DOHH2 (cell line): ENCODE measurements around the gene IGDCC3.
A peak's percentile ranks its signal among the peaks of the same experiment; 100 is the strongest.

Experiments used
- H3F3A ChIP-seq: fragments of 200-600 bp; sonication (generic), shearing (Covaris generic); 2 replicates; pipeline ENCODE4 v1.6.0; 2016; ENCODE audit warnings: antibody characterized with exemption, mild to moderate bottlenecking; ENCODE audit not compliant: control insufficient read depth, insufficient read depth
- H3K27ac ChIP-seq: fragments of 200-600 bp; sonication (generic); 2 replicates; pipeline ENCODE4 v1.5.1; 2014; ENCODE audit warnings: low read depth, mild to moderate bottlenecking, low read length, moderate library complexity
- H3K27me3 ChIP-seq: fragments of 200-600 bp; sonication (generic); 2 replicates; pipeline ENCODE4 v1.6.1; 2014; ENCODE audit warnings: mild to moderate bottlenecking, low read length, mixed read lengths; ENCODE audit not compliant: control insufficient read depth
- H3K36me3 ChIP-seq: fragments of 200-600 bp; sonication (generic); 2 replicates; pipeline ENCODE4 v1.6.1; 2014; ENCODE audit warnings: mild to moderate bottlenecking, low read length, moderate library complexity, mixed read lengths; ENCODE audit not compliant: control insufficient read depth
- H3K4me1 ChIP-seq: fragments of 200-600 bp; sonication (generic); 2 replicates; pipeline ENCODE4 v1.6.1; 2014; ENCODE audit warnings: mild to moderate bottlenecking, low read length, mixed read lengths; ENCODE audit not compliant: control insufficient read depth
- H3K4me2 ChIP-seq: fragments of 200-600 bp; sonication (generic); 2 replicates; pipeline ENCODE4 v1.6.0; 2014; ENCODE audit warnings: mild to moderate bottlenecking, low read length, moderate library complexity
- H3K4me3 ChIP-seq: fragments of 200-600 bp; sonication (generic); 2 replicates; pipeline ENCODE4 v1.5.1; 2014; ENCODE audit warnings: mild to moderate bottlenecking, low read length, mixed read lengths
- H3K79me2 ChIP-seq: fragments of 200-600 bp; sonication (generic); 2 replicates; pipeline ENCODE4 v1.6.1; 2014; ENCODE audit warnings: mild to moderate bottlenecking, low read length, mixed read lengths; ENCODE audit not compliant: control insufficient read depth
- H3K9me2 ChIP-seq: fragments of 200-600 bp; sonication (generic); replicated peaks from 2 replicates; pipeline ENCODE4 v1.6.1; 2014; ENCODE audit warnings: mild to moderate bottlenecking, low read length, mixed read lengths; ENCODE audit not compliant: control insufficient read depth
- H3K9me3 ChIP-seq: fragments of 200-600 bp; sonication (generic); 2 replicates; pipeline ENCODE4 v1.6.1; 2014; ENCODE audit warnings: antibody characterized with exemption, low read length, mixed read lengths; ENCODE audit not compliant: control insufficient read depth, insufficient read depth
- H4K20me1 ChIP-seq: fragments of 200-600 bp; sonication (generic); 2 replicates; pipeline ENCODE4 v1.6.0; 2014; ENCODE audit warnings: low read depth, mild to moderate bottlenecking, antibody characterized with exemption, low read length, moderate library complexity; ENCODE audit not compliant: control insufficient read depth, insufficient read depth
- EZH2phosphoT487 ChIP-seq: fragments of 200-600 bp; sonication (generic); IDR thresholded peaks from 2 replicates; pipeline ENCODE4 v1.6.1; 2017; ENCODE audit warnings: borderline replicate concordance, mild to moderate bottlenecking, antibody characterized with exemption, low read length, moderate library complexity, mixed read lengths
- TF ChIP-seq, protein P1 (sequence below): fragments of 200-600 bp; sonication (generic); IDR thresholded peaks from one replicate; pipeline ENCODE4 v1.5.1; 2014; ENCODE audit warnings: antibody characterized with exemption, mild to moderate bottlenecking, low read depth, low read length; ENCODE audit not compliant: poor library complexity, severe bottlenecking

Gene IGDCC3

DNA sequence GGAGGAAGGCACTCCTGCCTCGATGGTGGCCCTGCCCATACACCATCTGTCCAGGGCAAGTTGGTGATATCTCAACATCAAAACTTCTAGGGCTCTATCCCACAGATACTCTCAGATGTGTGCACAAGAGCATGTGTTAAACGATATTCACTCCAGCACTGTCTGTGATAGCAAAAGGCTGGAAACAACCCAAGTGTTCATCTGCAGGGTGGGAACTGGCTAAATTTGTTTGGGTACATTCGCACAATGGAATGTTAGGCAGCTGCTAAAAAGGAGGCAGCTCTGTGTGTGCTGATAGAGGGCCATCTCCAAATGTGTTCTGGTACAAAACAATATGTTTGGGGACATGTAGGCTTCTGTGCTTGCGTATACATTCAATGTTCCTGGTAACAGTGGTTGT lies 25.2 kb upstream of the IGDCC3 start:
- H3K36me3 ChIP-seq: no peaks in the 10 kb centered on the region
- H3K9me3 ChIP-seq: no peaks in the 10 kb centered on the region
- peaks cover 11% of the 10 kb centered on the region for H3K27me3 ChIP-seq
- H3K4me2 ChIP-seq: no peak overlapping the region
- no peaks in the 10 kb centered on the region for H3K79me2 ChIP-seq
- H3K4me3 ChIP-seq: no peak overlapping the region
- no peaks in the 10 kb centered on the region for H3F3A ChIP-seq
- 0 out of 2 replicates have a peak, but pooled peaks cover 3% of the 10 kb centered on the region for H4K20me1 ChIP-seq
- H3K9me2 ChIP-seq: no peaks in the 10 kb centered on the region
- no peak overlapping the region for H3K27ac ChIP-seq
- no peak for TF ChIP-seq EZH2phosphoT487
- TF ChIP-seq, protein P1, sequence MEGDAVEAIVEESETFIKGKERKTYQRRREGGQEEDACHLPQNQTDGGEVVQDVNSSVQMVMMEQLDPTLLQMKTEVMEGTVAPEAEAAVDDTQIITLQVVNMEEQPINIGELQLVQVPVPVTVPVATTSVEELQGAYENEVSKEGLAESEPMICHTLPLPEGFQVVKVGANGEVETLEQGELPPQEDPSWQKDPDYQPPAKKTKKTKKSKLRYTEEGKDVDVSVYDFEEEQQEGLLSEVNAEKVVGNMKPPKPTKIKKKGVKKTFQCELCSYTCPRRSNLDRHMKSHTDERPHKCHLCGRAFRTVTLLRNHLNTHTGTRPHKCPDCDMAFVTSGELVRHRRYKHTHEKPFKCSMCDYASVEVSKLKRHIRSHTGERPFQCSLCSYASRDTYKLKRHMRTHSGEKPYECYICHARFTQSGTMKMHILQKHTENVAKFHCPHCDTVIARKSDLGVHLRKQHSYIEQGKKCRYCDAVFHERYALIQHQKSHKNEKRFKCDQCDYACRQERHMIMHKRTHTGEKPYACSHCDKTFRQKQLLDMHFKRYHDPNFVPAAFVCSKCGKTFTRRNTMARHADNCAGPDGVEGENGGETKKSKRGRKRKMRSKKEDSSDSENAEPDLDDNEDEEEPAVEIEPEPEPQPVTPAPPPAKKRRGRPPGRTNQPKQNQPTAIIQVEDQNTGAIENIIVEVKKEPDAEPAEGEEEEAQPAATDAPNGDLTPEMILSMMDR: no peak
- peaks cover 12% of the 10 kb centered on the region for H3K4me1 ChIP-seq

DNA sequence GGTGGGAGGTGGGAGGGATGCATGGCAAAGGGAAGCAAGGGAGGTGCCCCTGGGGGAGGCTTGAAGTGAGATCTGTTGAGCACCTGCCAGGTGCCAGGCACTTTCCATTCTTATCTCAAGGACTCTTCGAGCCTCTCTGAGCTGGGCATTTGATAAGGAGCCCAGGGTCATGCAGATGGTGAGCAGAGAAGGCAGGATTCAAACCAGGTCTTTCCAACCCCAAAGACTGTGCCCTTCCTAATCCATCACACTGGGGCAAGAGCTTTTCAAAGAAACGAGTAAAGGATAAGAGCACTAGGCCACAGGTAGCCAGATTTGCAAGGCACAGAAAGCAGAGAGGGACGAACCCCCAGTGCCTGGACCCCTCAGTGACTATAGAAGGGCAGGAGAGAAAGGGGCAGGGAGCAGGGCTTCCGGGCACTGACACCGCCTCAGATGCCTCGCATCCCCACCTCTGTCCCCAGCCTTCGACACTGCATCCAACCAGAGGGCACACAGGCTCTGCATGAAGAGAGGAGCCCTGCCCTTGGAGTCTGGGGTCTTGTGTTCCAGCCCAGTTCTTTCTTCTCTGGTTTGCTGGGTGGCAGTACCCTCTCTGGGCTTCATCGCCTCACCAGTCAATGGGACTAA lies 23.9 kb upstream of the IGDCC3 start:
- Histone ChIP-seq H3K79me2 (no peaks in the 10 kb centered on the region), H3F3A (no peaks in the 10 kb centered on the region), H3K9me3 (no peaks in the 10 kb centered on the region), H3K27ac (no peak overlapping the region), H4K20me1 (0 out of 2 replicates have a peak, but pooled peaks cover 3% of the 10 kb centered on the region), H3K27me3 (peaks cover 14% of the 10 kb centered on the region), H3K4me3 (no peak overlapping the region), H3K36me3 (no peaks in the 10 kb centered on the region), H3K9me2 (no peaks in the 10 kb centered on the region), H3K4me1 (peaks cover 12% of the 10 kb centered on the region), H3K4me2 (no peak overlapping the region)
- no peak for TF ChIP-seq EZH2phosphoT487
- TF ChIP-seq, protein P1: no peak

DNA sequence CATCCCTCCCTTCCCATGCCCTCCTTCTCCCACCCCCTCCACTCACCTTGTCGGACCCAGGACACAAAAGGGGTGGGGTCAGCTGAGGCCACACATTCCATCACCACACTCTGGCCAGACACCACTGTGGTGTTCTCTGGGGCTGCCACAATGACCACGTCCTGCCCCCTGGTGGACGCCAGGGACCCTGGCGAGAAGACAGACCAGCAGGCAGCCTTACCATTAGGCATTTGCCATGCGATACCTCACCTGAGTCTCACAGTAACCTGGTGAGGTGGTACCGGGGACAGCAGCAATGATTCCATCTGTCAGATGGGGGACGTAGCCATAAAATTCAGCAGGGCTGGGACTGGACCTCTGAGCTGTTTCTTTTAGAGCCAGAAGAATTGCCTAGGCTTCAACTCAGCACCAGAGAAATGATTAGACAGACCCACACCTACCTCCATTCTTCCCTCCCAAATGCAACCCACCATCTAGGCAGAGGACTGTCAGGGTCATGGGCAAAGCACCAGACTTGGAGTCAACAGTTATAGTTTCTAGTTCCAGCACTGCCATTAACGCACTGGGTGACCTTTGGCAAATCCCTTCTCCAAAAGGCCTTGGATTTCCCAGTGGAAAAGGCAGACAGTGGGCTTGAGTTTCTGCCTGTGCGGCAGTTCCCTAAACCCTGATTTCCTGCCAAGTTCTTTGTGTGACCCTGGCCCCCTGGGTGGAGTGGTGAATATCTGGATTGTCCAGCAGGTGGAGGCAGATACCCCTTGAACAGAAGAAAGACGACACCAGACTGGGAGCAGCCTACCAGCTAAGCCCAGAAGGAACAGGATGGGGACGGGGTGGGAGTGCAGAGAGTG lies 23.2 kb upstream of the IGDCC3 start:
- TF ChIP-seq, protein P1: peak; percentile 73
- TF ChIP-seq EZH2phosphoT487: no peak
- Histone ChIP-seq H3K4me3 (no peak overlapping the region), H3K36me3 (no peaks in the 10 kb centered on the region), H3K4me2 (0 out of 2 replicates have a peak overlapping the region, but pooled peaks have one; percentile 20), H3K4me1 (peaks cover 12% of the 10 kb centered on the region), H3K9me3 (no peaks in the 10 kb centered on the region), H3K9me2 (no peaks in the 10 kb centered on the region), H3K27me3 (peaks cover 14% of the 10 kb centered on the region), H4K20me1 (0 out of 2 replicates have a peak, but pooled peaks cover 3% of the 10 kb centered on the region), H3K27ac (no peak overlapping the region), H3K79me2 (no peaks in the 10 kb centered on the region), H3F3A (no peaks in the 10 kb centered on the region)
